HCT116 (cell line): ENCODE measurements around the gene TFAP2D.

Experiments
- POLR2A ChIP-seq: IDR thresholded peaks from 2 replicates; pipeline ENCODE4 v1.7.0; 2011; ENCODE audit warnings: borderline replicate concordance; ENCODE audit not compliant: insufficient read depth, insufficient read length; ENCODE audit errors: extremely low read depth
- POLR2AphosphoS5 ChIP-seq: IDR thresholded peaks from 2 replicates; pipeline ENCODE4 v1.6.1; 2011; ENCODE audit warnings: mild to moderate bottlenecking, low read depth, low read length, moderate library complexity
- SP1 ChIP-seq: IDR thresholded peaks from 2 replicates; pipeline ENCODE4 v1.6.1; 2012; ENCODE audit warnings: low read depth
- SRF ChIP-seq: IDR thresholded peaks from 2 replicates; pipeline ENCODE4 v1.6.1; 2012; ENCODE audit warnings: low read depth
- YY1 ChIP-seq: IDR thresholded peaks from 2 replicates; pipeline ENCODE4 v1.6.1; 2011; ENCODE audit warnings: low read length, low read depth, moderate library complexity, mild to moderate bottlenecking; ENCODE audit not compliant: insufficient replicate concordance; ENCODE audit errors: extremely low read depth
- ZNF274 ChIP-seq: fragments of 200-500 bp; sonication (Bioruptor generic); IDR thresholded peaks from 2 replicates; pipeline ENCODE4 v1.6.1; 2014; ENCODE audit warnings: mild to moderate bottlenecking, low read depth, low read length, inconsistent platforms
- TF ChIP-seq, protein P1 (sequence below): IDR thresholded peaks from 2 replicates; pipeline ENCODE4 v1.6.1; 2012
- TF ChIP-seq, protein P2 (sequence below), 3 experiments: fragments of 200-600 bp in 1 of 3; sonication (generic) in 1 of 3; IDR thresholded peaks in 2 of 3; conservative IDR thresholded peaks in 1 of 3; 2 replicates each; pipeline ENCODE4 v1.5.1; 2012 to 2017; ENCODE audit warnings: low read depth in 2 of 3, low read length in 2 of 3, antibody characterized with exemption in 1 of 3, borderline replicate concordance in 1 of 3, control low read depth in 1 of 3, mild to moderate bottlenecking in 1 of 3, mixed read lengths in 1 of 3, mixed run types in 1 of 3, moderate library complexity in 1 of 3; ENCODE audit not compliant: insufficient read depth in 1 of 3

DNA sequence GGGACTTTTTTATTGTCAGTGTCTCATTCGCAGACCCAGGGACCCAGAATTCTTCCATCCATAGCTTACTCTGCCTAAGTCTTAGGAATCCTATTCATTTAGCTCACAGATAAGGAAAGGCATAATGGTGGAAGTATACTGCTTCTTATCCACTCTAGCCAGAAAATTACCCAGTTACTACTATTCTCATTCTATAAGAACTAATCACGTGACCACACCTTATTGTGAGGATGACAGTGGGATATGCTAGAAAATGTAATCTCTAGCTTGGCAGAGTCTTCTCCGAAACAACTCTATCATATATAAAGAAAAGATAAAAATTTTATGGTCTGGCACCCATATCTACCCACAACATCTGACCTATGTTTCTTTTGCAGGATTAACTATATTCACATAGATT, 21.2 kb downstream of the TFAP2D start:
- TF ChIP-seq POLR2A (no peak), SP1 (no peak), YY1 (no peak), SRF (no peak), ZNF274 (no peak), POLR2AphosphoS5 (no peak)
- TF ChIP-seq, protein P1, sequence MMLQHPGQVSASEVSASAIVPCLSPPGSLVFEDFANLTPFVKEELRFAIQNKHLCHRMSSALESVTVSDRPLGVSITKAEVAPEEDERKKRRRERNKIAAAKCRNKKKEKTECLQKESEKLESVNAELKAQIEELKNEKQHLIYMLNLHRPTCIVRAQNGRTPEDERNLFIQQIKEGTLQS, result no peak
- TF ChIP-seq, protein P2, sequence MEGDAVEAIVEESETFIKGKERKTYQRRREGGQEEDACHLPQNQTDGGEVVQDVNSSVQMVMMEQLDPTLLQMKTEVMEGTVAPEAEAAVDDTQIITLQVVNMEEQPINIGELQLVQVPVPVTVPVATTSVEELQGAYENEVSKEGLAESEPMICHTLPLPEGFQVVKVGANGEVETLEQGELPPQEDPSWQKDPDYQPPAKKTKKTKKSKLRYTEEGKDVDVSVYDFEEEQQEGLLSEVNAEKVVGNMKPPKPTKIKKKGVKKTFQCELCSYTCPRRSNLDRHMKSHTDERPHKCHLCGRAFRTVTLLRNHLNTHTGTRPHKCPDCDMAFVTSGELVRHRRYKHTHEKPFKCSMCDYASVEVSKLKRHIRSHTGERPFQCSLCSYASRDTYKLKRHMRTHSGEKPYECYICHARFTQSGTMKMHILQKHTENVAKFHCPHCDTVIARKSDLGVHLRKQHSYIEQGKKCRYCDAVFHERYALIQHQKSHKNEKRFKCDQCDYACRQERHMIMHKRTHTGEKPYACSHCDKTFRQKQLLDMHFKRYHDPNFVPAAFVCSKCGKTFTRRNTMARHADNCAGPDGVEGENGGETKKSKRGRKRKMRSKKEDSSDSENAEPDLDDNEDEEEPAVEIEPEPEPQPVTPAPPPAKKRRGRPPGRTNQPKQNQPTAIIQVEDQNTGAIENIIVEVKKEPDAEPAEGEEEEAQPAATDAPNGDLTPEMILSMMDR (IDR thresholded peaks at IDR 0.05 in 2 of 3, conservative IDR thresholded peaks at IDR 0.05 in 1 of 3; ENCODE audit: borderline replicate concordance in 1 of 3, insufficient read depth in 1 of 3, low read depth in 2 of 3, low read length in 2 of 3), result no peak
